ENCODE results near the gene C12orf50.
"Not testable (repeated sequence)": the region's sequence is repeated elsewhere in the genome, so short reads cannot be mapped to it uniquely, and the experiment has no call there.

The C12orf50 gene

GRCh38 chr12:87988534-87988933, 40.7 kb downstream of the C12orf50 start:
- no peak for DNase-seq (ENCODE audit: low spot score)

- DNase-seq (ENCODE audit: low spot score) = no peak
These were observed 44.0 kb downstream of the C12orf50 start for GRCh38 chr12:87985069-87985675.

GRCh38 chr12:87982208-87982607, 47.0 kb downstream of the C12orf50 start:
- DNase-seq (ENCODE audit: low spot score) = no peak

- no peak for DNase-seq (ENCODE audit: low spot score)
These were observed 47.7 kb downstream of the C12orf50 start for GRCh38 chr12:87981495-87981894.

GRCh38 chr12:87975879-87976278, 53.3 kb downstream of the C12orf50 start:
- DNase-seq (ENCODE audit: low spot score) = no peak

- DNase-seq (ENCODE audit: low spot score) = no peak
These were observed 61.3 kb downstream of the C12orf50 start for GRCh38 chr12:87967871-87968270.

GRCh38 chr12:87960566-87960965, 68.6 kb downstream of the C12orf50 start:
- no peak for DNase-seq (ENCODE audit: low spot score)

- not testable (repeated sequence) for DNase-seq (ENCODE audit: low spot score)
These were observed 75.2 kb downstream of the C12orf50 start for GRCh38 chr12:87954028-87954427.

GRCh38 chr12:87953256-87953860, 75.8 kb downstream of the C12orf50 start:
- no peak for DNase-seq (ENCODE audit: low spot score)

- no peak for DNase-seq (ENCODE audit: low spot score)
These were observed 76.4 kb downstream of the C12orf50 start for GRCh38 chr12:87952850-87953249.

- DNase-seq (ENCODE audit: low spot score) = no peak
These were observed 77.0 kb downstream of the C12orf50 start for GRCh38 chr12:87952223-87952622.

GRCh38 chr12:87943762-87944161, 85.4 kb downstream of the C12orf50 start:
- DNase-seq (ENCODE audit: low spot score) = no peak

- no peak for DNase-seq (ENCODE audit: low spot score)
These were observed 86.2 kb downstream of the C12orf50 start for GRCh38 chr12:87943023-87943422.

GRCh38 chr12:87939182-87939581, 90.0 kb downstream of the C12orf50 start:
- DNase-seq (ENCODE audit: low spot score) = no peak

- DNase-seq (ENCODE audit: low spot score) = no peak
These were observed 94.0 kb downstream of the C12orf50 start for GRCh38 chr12:87935216-87935615.

- no peak for DNase-seq (ENCODE audit: low spot score)
These were observed 95.2 kb downstream of the C12orf50 start for GRCh38 chr12:87933991-87934390.

GRCh38 chr12:87931812-87932211, 97.4 kb downstream of the C12orf50 start:
- DNase-seq (ENCODE audit: low spot score) = no peak

GRCh38 chr12:87930627-87931026, 98.6 kb downstream of the C12orf50 start:
- DNase-seq (ENCODE audit: low spot score) = no peak

All from CD4-positive, alpha-beta T cell treated with Interleukin-15 for 4 hours (primary cell).